AG04449 (cell line): ENCODE measurements around the gene RAB2B.

Source experiments
- CTCF ChIA-PET: fragments of 350-600 bp; formaldehyde crosslinking; extraction: SDS; loops from one replicate; lab custom pipeline; 2021; ENCODE audit warnings: antibody characterized with exemption; lab: Yijun Ruan, JAX
- POLR2A ChIA-PET: fragments of 400-600, 350-600 bp; formaldehyde crosslinking; extraction: SDS; loops from one replicate; lab custom pipeline; 2020; ENCODE audit warnings: antibody characterized with exemption, inconsistent platforms; lab: Yijun Ruan, JAX
- DNase-seq: peaks from one replicate; pipeline ENCODE4 v3.0.0-alpha.2; 2010; ENCODE audit warnings: low read depth, low spot score
- H3K4me3 ChIP-seq: 2 replicates; pipeline ENCODE4 v1.5.1; 2011; ENCODE audit warnings: low read depth, mild to moderate bottlenecking, control low read depth, low read length
- TF ChIP-seq, protein P1 (sequence below): IDR thresholded peaks from one replicate; pipeline ENCODE4 v1.5.1; 2011; ENCODE audit warnings: mild to moderate bottlenecking, moderate library complexity, low read length, control low read depth, inconsistent platforms; ENCODE audit not compliant: insufficient read depth; ENCODE audit errors: missing control alignments

Gene RAB2B

DNA sequence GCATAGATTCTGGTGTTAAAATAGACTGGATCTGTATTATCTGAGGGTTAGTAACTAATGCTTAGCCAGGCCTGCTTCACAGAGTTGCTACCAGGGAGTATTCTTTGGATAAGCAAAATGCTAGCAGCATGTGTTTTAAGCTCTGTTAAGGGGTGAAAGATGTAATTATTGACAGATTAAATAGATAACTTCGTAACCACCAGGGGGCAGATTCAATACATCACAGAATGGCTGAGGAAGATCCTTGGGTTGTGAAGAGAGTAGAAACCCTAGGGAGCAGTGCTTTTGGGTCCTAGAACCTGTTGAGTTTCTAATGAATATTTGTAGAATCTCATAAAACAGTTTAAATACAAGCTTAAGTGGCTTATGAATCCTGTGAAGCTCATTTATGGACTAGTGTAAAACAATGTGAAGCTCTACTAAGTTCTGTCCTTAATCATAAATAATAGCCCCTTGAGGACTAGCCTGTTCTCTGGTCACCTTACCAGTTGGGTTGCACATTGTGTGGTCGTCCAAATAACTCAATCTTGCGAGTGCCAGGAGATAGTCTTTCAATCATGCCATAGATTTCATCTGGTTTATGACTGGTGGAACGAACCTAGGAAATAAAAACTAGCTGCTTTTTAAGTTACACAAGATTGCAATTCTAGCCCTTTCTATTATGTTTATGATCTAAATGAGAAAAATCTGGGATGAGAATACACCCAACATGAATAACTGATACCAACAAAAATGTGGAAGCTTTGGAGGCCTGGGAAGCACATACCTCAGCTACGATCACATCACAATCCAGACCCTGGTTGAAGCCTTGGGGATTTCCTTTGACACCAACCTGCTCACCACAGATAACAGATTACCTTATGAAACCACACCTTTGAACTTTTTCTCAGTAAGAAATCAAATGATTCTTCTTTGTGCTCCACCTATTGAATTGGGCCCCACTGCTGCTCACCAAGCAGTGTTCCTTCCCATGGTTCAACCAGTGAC is 22.1 kb upstream of the RAB2B start:
- TF ChIP-seq, protein P1, sequence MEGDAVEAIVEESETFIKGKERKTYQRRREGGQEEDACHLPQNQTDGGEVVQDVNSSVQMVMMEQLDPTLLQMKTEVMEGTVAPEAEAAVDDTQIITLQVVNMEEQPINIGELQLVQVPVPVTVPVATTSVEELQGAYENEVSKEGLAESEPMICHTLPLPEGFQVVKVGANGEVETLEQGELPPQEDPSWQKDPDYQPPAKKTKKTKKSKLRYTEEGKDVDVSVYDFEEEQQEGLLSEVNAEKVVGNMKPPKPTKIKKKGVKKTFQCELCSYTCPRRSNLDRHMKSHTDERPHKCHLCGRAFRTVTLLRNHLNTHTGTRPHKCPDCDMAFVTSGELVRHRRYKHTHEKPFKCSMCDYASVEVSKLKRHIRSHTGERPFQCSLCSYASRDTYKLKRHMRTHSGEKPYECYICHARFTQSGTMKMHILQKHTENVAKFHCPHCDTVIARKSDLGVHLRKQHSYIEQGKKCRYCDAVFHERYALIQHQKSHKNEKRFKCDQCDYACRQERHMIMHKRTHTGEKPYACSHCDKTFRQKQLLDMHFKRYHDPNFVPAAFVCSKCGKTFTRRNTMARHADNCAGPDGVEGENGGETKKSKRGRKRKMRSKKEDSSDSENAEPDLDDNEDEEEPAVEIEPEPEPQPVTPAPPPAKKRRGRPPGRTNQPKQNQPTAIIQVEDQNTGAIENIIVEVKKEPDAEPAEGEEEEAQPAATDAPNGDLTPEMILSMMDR, result peak; percentile 33
- DNase-seq, result peak; percentile 19
- POLR2A ChIA-PET, result interaction anchor here (2.1 kb wide), 1 partner anchor 12 kb away, joined by 6 read pairs; the partner anchor contains the start of gene METTL3
- no peak overlapping the region for H3K4me3 ChIP-seq
- CTCF ChIA-PET, result interaction anchor here (0.8 to 6.4 kb wide), 21 partner anchors 8 to 106 kb away, joined by 3 to 107 read pairs (median 6); partner anchors contain the start of genes CHD8, METTL3, RAB2B and SALL2

DNA sequence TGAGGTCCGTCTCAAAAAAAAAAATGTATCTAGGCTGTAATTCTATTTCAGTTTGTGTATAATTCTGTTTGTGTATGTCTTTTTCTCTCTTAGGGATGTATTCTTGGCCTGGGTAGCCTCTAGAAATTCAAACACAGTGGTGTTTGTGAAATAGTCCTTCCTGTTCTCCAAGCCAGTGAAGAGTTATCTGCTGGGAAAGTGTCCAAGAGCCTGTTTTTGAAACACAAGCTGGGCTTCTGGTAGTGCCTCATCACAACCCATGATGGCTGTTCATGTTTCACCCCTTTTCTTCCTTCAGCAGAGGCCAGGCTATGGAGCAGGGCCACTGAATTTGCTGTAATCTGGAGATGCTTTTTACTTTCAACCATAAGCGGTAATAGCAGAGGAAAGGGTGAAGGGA is 19.7 kb upstream of the RAB2B start:
- ChIA-PET POLR2A (no interaction called here), CTCF (interaction anchor here (0.7 to 6.4 kb wide), 4 partner anchors 13 to 61 kb away, joined by 3 to 107 read pairs (median 38); partner anchors contain the start of genes RAB2B and TOX4)
- no peak overlapping the region for H3K4me3 ChIP-seq
- TF ChIP-seq, protein P1, result no peak
- DNase-seq, result no peak

DNA sequence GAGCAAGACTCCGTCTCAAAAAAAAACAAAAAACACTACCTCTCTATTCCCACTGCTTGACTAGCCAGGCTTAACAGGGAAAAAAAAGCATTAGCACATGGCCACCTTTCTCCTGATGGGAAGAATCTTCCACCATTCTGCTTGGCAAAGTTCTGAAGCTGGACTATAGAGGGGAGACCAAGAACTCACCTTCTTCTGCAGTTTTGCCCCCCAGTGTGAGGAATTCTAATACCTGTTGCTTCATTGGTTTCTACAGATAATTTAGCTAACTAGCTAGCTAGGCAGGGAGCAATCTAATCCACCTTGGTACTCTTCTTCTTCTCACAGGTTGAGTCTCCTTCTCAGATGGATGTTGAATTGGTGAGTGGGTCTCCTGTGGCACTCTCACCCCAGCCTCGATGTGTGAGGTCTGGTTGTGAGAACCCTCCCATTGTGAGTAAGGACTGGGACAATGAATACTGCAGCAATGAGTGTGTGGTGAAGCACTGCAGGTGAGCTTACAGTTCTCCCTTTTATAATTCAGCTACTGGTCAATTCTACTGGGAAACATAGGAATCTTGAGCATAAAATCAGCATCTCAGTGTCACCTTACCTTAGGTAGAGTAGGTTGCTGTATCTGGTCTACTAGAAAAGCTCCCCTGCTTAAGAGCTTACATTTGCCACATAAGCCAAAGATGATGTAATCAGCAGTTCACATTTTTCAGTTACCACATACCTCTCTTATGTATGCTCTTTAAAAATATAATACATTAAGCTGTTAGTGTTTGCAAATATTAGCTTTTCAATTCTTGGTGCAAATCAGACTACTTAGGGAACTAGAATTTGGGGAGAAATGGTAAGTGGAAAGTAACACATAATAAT is 18.4 kb upstream of the RAB2B start:
- TF ChIP-seq, protein P1, result no peak
- ChIA-PET CTCF (interaction anchor here (0.8 to 6.4 kb wide), 6 partner anchors 13 to 63 kb away, joined by 3 to 107 read pairs (median 5); partner anchors contain the start of genes METTL3, RAB2B and TOX4), POLR2A (interaction anchor here (0.8 kb wide), 1 partner anchor 16 kb away, joined by 3 read pairs; the partner anchor contains the start of gene METTL3)
- H3K4me3 ChIP-seq, result no peak overlapping the region
- DNase-seq, result peak; percentile 42

DNA sequence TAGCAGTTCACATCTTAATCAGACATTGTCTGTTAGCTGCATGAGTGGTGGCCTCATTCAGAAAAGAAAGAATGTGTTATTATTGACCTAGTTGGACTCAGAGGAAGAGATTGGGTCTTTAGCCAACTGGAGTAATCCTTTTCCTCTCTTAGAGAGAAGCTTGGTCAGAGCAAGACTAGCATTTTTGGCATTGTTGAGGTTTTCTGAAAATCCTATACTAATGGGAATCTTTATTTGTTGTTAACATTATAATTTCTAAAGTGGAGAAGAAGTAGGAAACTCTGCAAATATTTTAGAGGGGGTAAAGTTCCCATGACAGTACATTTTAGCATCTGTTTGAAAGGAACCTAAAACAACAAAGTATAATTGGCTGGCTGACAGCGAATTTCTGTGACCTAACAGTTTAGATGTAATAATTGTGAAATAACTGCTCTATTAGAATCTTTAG is 9.9 kb upstream of the RAB2B start:
- ChIA-PET CTCF (interaction anchor here (2.2 to 6.1 kb wide), 3 partner anchors 10 to 15 kb away, joined by 10 to 49 read pairs (median 28); partner anchors contain the start of genes RAB2B and TOX4), POLR2A (no interaction called here)
- peak; percentile 85 for DNase-seq
- no peak overlapping the region for H3K4me3 ChIP-seq
- TF ChIP-seq, protein P1, result no peak

DNA sequence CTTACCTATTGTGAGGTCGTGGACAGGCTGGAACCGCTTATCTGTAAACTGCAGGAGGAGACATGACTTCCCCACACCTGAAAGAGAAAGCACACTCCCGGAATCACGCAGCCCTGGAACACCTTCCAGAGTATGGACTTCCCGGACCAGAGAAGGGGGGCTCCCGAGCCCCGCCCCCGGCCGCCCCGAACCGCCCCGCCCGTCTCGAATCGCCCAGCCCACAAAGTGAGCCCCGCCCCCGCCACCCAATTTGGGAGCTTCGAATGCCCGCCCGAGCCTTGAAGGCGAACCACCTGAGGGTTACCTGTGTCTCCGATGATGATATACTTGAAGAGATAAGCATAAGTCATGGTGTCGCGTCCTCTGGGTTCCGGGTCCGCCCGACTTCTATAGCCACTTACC is 235 bp downstream of the RAB2B start:
- DNase-seq, result no peak
- CTCF ChIA-PET, result interaction anchor here (0.6 to 10.5 kb wide), 11 partner anchors 11 to 94 kb away, joined by 3 to 107 read pairs (median 18); partner anchors contain the start of genes CHD8, METTL3 and SALL2
- TF ChIP-seq, protein P1, result no peak

More for the DNA sequence above, 235 bp downstream of the RAB2B start:
- POLR2A ChIA-PET, result interaction anchor here (0.9 to 2.1 kb wide), 3 partner anchors 10 to 39 kb away, joined by 4 to 8 read pairs (median 4); partner anchors contain the start of gene METTL3
- H3K4me3 ChIP-seq, result peak overlapping the region; percentile 94
